NCI-H146 treated with DMSO at 0.1 percent for 48 hours (cell line): ENCODE results near the gene CBX6.

Source experiments
- DNase-seq: peaks from one replicate; lab custom pipeline; 2025; ENCODE audit not compliant: unreplicated experiment; lab: John Stamatoyannopoulos, UW

Gene CBX6

GRCh38 chr22:38823076-38823475 lies 48.9 kb downstream of the CBX6 start:
- DNase-seq = no peak

GRCh38 chr22:38820020-38820419 lies 52.0 kb downstream of the CBX6 start:
- no peak for DNase-seq

DNA sequence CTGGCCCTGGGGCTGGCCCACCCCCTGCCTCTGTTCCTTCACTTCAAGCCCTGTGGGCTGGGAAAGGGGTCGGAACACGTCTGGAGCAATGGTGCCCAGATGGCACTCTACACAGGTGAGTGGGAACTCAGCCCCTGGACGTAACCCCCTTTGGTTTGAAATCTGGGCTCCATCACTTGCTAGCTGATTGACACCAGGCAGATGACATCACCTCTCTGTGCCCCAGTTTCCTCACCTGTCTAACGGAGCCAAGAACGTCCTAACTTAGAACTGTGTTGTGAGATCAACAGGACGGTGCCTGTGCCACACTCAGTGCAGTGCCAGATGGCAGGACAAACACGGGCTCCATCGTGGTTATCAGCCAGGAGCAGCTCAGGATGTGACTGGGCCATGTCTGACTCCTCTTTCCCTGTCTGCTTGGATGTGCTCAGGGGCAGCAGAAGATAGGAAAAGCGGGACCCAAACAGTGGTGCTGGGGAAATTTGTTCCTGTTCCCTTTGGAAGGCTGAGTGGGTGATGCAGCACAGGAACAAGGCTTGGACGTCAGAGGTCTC lies 52.6 kb downstream of the CBX6 start:
- no peak for DNase-seq

DNA sequence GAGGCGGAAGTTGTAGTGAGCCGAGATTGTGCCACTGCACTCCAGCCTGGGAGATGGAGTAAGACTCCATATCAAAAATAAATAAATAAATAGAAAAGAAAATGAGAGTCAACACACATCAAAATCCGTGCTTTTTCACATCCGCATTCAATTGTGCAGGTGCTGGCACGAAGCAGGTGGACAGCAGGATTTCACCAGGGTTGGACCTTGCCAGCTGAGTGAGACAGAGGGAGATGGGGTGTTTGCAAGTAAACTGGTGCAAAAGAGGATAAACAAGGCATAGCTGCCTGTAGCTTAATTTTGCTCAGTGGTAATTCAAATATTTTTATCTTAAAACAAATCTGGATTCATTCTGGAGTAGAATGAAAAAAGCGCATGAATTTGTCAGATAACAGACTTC lies 54.8 kb downstream of the CBX6 start:
- no peak for DNase-seq

GRCh38 chr22:38815842-38816241 lies 56.2 kb downstream of the CBX6 start:
- DNase-seq = no peak
